SKM-1 (cell line): ENCODE measurements around the gene SNAP29.
"Not testable (repeated sequence)": the region's sequence is repeated elsewhere in the genome, so short reads cannot be mapped to it uniquely, and the experiment has no call there.

ENCODE experiments used
- DNase-seq: peaks from one replicate; lab custom pipeline; 2025; ENCODE audit not compliant: unreplicated experiment; lab: John Stamatoyannopoulos, UW

The SNAP29 gene

DNA sequence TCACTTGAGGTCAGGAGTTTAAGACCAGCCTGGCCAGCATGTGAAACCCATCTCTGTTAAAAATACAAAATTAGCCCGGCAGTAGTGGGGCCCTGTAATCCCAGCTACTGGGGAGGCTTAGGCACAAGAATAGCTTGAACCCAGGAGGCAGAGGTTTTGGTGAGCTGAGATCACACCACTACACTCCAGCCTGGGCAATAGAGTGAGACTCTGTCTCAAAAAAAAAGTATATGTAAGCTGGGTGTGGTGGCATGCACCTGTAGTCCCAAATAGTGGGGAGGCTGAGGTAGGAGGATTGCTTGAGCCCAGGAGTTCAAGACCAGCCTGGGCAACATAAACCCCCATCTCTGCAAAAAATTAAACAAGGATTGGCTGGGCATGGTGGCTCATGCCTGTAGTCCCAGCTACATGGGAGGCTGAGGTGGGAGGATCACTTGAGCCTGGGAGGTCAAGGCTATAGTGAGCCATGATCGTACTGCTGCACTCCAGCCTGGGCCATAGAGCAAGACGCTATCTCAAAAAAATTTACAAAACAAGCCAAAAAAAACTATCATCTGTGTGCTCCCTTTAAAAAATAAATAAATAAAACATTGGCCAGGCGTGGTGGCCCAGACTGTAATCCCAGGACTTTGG lies 69.2 kb downstream of the SNAP29 start:
- no peak for DNase-seq

DNA sequence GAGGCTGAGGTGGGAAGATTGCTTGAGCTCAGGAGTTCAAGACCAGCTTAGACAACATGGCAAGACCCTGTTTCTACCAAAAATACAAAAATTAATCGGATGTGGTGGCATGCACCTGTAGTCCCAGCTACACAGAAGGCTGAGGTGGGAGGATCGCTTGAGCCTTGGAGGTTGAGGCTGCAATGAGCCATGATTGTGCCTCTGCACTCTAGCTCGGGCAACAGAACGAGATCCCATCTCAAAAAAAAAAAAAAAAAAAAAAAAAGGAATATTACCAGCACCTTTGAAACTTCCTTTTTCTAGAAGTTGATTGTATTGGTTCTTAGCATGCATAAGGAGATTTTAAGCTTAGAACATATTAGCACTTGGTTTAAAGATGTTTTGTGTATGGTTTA lies 69.8 kb downstream of the SNAP29 start:
- no peak for DNase-seq

DNA sequence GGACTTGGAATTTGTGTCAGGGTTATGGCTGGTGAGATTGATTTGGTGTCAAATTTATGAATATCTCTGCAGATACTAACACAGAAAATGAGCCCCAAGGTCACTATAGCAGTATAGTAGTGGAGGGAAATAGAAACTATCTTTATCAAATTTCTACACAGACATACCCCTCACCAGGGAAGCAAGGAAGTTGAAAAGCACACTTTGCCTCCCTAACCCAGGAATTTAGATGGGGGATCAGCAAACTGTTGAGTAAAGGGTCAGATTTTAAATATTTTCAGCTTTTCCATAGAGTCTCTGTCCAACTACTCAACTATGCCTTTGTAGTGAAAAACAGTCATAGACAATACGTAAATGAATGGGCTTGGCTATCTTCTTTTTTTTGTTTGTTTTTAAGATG lies 71.2 kb downstream of the SNAP29 start:
- DNase-seq: no peak

DNA sequence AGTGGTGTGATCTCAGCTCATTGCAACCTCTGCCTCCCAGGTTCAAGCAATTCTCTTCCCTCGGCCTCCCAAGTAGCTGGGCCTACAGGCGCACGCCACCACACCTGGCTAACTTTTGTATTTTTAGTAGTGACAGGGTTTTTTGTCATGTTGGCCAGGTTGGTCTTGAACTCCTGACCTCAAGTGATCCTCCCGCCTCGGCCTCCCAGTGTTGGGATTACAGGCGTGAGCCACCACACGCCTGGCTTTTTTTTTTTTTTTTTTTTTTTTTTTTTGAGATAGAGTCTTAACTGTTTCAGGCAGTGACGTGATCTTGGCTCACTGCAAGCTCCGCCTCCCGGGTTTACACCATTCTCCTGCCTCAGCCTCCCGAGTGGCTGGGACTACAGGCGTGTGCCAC lies 71.6 kb downstream of the SNAP29 start:
- DNase-seq: not testable (repeated sequence)

DNA sequence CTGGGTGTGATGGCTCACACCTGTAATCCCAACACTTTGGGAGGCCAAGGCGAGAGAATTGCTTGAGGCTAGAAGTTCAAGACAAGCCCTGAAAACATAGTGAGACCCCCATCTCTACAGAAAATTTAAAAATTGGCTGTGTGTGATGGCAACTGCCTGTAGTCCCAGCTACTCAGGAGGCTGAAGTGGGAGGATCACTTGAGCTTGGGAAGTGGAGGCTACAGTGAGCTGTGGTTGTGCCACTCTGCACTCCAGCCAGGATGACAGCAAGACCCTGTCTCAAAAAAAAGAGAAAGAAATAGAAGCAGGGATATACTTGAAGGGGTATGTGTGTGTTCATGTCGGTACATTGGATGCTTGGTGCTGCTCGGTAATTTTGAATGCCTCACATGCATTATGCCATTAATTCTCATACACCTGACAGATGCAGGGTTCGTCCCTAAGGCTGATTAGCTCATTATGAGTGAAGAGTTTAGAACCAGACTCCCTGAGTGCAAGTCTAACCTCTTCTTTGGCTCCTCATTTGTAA lies 72.4 kb downstream of the SNAP29 start:
- no peak for DNase-seq

DNA sequence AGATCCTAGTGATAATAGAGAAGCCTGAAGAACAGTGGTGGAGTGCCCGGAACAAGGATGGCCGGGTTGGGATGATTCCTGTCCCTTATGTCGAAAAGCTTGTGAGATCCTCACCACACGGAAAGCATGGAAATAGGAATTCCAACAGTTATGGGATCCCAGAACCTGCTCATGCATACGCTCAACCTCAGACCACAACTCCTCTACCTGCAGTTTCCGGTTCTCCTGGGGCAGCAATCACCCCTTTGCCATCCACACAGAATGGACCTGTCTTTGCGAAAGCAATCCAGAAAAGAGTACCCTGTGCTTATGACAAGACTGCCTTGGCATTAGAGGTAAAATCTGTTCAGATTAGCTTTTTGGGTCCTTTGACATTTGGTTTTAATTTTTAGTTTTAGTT lies 75.1 kb downstream of the SNAP29 start:
- no peak for DNase-seq

DNA sequence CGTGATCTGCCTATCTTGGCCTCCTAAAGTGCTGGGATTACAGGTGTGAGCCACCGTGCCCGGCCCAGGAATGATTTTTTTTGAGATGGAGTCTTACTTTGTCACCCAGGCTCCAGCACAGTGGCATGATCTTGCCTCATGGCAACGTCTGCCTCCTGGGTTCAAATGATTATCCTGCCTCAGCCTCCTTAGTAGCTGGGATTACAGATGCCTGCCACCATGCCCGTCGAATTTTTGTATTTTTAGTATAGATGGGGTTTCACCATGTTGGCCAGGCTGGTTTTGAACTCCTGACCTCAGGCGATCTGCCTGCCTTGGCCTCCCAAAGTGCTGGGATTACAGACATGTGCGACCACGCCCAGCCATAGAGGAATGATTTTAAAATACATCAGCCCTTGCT lies 76.2 kb downstream of the SNAP29 start:
- not testable (repeated sequence) for DNase-seq

DNA sequence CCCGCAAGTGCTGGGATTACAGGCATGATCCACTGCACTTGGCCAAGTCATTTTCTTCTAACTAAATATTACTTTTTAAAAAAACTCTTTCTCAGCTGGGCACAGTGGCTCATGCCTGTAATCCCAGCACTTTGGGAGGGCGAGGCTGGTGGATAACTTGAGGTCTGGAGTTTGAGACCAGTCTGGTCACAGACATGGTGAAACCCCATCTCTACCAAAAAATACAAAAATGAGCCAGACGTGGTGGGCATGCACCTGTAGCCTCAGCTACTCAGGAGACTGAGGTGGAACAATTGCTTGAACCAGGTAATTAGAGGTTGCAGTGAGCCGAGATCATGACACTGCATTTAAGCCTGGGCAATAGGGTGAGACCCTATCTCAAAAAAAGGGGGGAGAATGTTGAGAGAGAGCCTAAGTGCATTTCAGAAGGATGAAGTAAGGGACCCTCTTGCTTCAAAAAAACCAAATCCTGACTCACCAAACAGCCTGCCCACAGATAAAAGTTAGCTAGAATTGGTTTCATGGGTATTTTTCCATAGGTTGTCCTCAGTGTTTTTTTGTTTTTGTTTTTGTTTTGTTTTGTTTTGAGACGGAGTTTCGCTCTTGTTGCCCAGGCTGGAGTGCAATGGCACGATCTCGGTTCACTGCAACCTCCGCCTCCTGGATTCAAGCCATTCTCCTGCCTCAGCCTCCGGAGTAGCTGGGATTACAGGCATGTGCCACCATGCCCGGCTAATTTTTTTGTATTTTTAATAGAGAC lies 77.2 kb downstream of the SNAP29 start:
- DNase-seq: not testable (repeated sequence)

DNA sequence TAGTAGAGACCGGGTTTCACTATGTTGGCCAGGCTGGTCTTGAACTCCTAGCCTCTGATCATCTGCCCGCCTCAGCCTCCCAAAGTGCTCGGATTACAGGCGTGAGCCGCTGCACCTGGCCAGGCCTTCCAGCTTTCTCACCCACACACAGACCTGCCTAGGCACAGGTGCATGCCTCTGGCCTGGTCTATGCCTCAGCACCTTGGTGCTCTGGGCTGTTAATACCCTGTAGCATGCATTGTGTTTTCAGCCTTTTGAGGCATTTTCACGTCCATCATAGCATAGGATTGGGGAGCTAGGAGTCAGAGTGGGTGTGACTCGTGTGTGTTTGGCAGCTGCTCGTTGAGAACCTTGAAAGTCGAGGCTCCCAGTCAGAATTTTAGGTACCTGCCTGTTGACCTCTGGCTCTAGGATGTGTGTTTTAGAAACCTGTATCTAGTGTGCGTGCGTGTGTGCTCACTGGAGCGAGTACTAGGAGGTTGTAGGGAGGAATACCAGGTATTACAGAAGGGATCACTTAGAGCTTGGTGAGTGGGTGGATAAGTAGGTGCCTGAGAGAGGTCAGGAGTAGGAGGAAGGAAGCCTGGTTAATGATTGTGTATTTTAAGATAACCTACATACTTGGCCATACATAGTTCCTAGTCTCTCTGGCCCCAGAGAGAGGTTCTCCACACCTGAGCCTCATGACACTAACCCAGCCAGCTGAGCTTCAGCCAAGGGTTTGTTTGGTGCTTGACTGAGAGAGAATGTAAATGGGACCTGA lies 78.4 kb downstream of the SNAP29 start:
- DNase-seq: no peak

DNA sequence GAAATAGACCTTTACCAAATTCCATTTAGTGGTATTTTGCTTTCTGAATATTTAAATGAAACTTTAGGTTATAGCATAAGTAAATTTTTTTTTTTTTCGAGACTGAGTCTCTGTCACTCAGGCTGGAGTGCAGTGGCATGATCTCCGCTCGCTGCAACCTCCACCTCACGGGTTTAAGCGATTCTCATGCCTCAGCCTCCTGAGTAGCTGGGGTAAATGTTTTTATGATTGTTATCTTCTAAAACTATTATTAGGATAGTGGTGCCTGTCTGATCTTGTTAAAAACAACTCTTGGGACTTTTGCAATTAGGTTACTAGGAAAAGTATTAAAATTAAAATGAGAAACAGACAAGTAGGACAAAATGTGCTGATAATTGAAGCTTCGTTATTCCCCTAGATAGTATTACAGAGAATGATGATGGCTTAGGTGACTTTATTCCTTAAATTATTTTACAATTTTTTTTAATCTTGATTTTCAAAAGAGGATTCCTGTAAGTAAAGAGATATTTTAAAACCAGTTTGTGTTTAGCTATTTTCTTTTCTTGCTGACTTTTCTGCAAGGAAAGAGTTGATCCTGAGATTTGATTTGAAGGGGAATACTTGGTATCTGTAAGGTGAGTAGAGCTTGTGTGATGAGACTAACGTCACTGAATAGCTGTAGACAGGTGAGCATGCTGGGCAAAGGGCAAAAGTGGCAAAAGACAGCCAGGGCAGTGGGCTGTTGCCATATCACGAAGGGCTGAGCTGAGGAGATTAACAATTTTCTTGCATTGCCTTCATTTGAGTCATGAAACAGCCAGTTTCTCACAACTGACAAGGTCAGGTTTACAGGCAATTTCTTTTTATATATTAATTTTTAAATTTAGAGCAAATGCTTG lies 79.2 kb downstream of the SNAP29 start:
- no peak for DNase-seq

DNA sequence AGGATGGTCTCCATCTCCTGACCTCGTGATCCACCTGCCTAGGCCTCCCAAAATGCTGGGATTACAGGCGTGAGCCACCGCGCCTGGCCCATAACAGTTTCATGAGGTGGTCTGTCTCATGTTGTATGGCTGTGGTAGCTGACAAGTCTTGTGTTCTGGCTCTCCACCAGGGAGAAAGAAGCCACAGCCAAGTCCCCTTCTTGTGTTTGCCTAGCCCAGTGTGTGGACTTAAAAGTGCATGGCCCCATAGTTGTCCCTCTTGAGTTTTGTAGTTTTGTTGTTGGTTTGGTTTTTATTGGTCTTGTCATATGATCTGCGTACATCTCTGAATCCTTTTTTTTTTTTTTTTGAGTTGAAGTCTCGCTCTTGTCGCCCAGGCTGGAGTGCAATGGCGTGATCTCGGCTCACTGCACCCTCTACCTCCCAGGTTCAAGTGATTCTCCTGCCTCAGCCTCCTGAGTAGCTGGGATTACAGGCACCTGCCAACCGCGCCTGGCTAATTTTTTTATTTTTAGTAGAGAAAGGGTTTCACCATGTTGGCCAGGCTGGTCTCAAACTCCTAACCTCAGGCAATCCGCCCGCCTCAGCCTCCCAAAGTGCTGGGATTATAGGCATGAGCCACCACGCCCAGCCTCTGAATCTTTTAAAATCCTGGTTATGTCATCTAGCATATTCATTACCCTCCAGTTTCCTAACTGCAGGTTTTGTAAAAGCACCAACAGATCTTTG lies 80.8 kb downstream of the SNAP29 start:
- DNase-seq: not testable (repeated sequence)

DNA sequence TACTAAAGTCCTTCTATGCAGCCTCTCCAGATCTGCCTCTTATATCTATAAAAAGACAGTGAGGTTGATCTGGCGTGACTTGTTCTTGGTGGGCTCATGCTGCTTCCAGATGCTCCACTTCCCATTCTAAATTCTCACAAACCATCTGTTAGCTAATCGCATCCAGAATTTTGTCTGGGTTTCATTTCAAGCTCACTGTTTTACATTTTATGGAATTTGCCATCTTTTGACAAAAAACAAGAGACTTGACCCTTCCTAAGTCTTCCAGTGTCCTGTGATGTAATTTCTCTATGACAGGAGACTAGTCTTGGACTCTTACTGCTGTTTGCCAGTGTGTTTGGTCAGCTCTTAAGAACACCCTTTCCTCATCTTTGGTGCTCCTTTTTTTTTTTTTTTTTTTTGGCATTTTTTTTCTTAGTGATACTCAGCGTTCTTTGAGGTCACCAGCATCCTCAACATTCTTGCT lies 81.4 kb downstream of the SNAP29 start:
- no peak for DNase-seq
